SK-N-SH (cell line): ENCODE data around the gene QSOX2. TPM values are rescaled to one million over a fixed set of nuclear protein-coding genes. Genes with fewer than 3 reads are reported as not detected.
A peak's percentile ranks its signal among the peaks of the same experiment; 100 is the strongest.

ENCODE experiments used
- CTCF ChIA-PET: fragments of 300-600, 350-600 bp; formaldehyde crosslinking; extraction: SDS; loops from one replicate; lab custom pipeline; 2021; lab: Yijun Ruan, JAX
- POLR2A ChIA-PET: fragments of 350-600 bp; sonication (Branson Sonifier 250); formaldehyde crosslinking; extraction: SDS; loops from one replicate; lab custom pipeline; 2020; ENCODE audit warnings: antibody characterized with exemption, inconsistent platforms; lab: Yijun Ruan, JAX
- DNase-seq: peaks from one replicate; pipeline ENCODE4 v3.0.0; 2012
- H2AFZ ChIP-seq: fragments of 200-600 bp; sonication (generic); 2 replicates; pipeline ENCODE4 v1.8.1; 2016; ENCODE audit warnings: antibody characterized with exemption, mild to moderate bottlenecking, low read depth
- H3F3A ChIP-seq: fragments of 200-600 bp; sonication (generic); replicated peaks from 2 replicates; pipeline ENCODE3; 2016; ENCODE audit warnings: antibody characterized with exemption, mild to moderate bottlenecking; ENCODE audit not compliant: insufficient read depth
- H3K27ac ChIP-seq, 2 experiments: fragments of 200-500 bp in 1 of 2; fragments of 200-600 bp in 1 of 2; sonication (Bioruptor generic) in 1 of 2; sonication (generic), shearing (Covaris generic) in 1 of 2; 2 replicates each; pipeline versions ENCODE4 v1.5.1 to v1.6.1; 2014 to 2016; ENCODE audit warnings: low read depth in 2 of 2, inconsistent platforms in 1 of 2, low read length in 1 of 2, mild to moderate bottlenecking in 1 of 2, mixed read lengths in 1 of 2
- H3K27me3 ChIP-seq: fragments of 200-600 bp; sonication (generic), shearing (Covaris generic); 2 replicates; pipeline ENCODE4 v1.6.1; 2016; ENCODE audit warnings: mixed run types; ENCODE audit not compliant: insufficient read depth
- H3K36me3 ChIP-seq, 2 experiments: fragments of 200-500 bp in 1 of 2; fragments of 200-600 bp in 1 of 2; sonication (Bioruptor generic) in 1 of 2; sonication (generic) in 1 of 2; replicated peaks in 1 of 2; 2 replicates each; pipeline versions ENCODE3 to v1.5.1; 2014 to 2016; ENCODE audit warnings: low read length in 1 of 2, mild to moderate bottlenecking in 1 of 2; ENCODE audit not compliant: insufficient read depth in 2 of 2, control insufficient read depth in 1 of 2
- H3K4me1 ChIP-seq, 2 experiments: fragments of 200-500 bp in 1 of 2; fragments of 200-600 bp in 1 of 2; sonication (Bioruptor generic) in 1 of 2; sonication (generic), shearing (Covaris generic) in 1 of 2; 2 replicates each; pipeline versions ENCODE4 v1.5.1 to v1.6.1; 2014 to 2016; ENCODE audit warnings: low read depth in 1 of 2, low read length in 1 of 2, mixed run types in 1 of 2; ENCODE audit not compliant: insufficient read depth in 2 of 2, control insufficient read depth in 1 of 2
- H3K4me2 ChIP-seq: fragments of 200-600 bp; sonication (generic), shearing (Covaris generic); 2 replicates; pipeline ENCODE4 v1.6.1; 2017; ENCODE audit warnings: mixed run types
- H3K4me3 ChIP-seq, 2 experiments: fragments of 200-500 bp in 1 of 2; fragments of 200-600 bp in 1 of 2; sonication (Bioruptor generic) in 1 of 2; sonication (generic), shearing (Covaris generic) in 1 of 2; 2 replicates each; pipeline versions ENCODE4 v1.5.1 to v1.8.1; 2014 to 2016; ENCODE audit warnings: low read depth in 2 of 2, inconsistent platforms in 1 of 2, low read length in 1 of 2, mild to moderate bottlenecking in 1 of 2, mixed read lengths in 1 of 2, moderate library complexity in 1 of 2
- H3K79me2 ChIP-seq: fragments of 200-600 bp; sonication (generic); 2 replicates; pipeline ENCODE4 v1.8.1; 2017; ENCODE audit warnings: mild to moderate bottlenecking; ENCODE audit not compliant: insufficient read depth
- H3K9ac ChIP-seq: fragments of 200-600 bp; sonication (generic); 2 replicates; pipeline ENCODE4 v1.6.1; 2017; ENCODE audit warnings: mixed run types
- H3K9me2 ChIP-seq: fragments of 200-600 bp; sonication (generic); 2 replicates; pipeline ENCODE4 v1.6.1; 2017; ENCODE audit warnings: mixed run types
- H3K9me3 ChIP-seq: fragments of 200-600 bp; sonication (generic); 2 replicates; pipeline ENCODE4 v1.6.1; 2017; ENCODE audit warnings: mixed run types, mild to moderate bottlenecking, moderate library complexity
- H4K20me1 ChIP-seq: fragments of 200-600 bp; sonication (generic); 2 replicates; pipeline ENCODE4 v1.6.1; 2017; ENCODE audit warnings: mild to moderate bottlenecking, mixed run types; ENCODE audit not compliant: insufficient read depth
- CHD2 ChIP-seq: fragments of 150-350 bp; IDR thresholded peaks from 2 replicates; pipeline ENCODE4 v1.6.1; 2018; ENCODE audit warnings: low read length; ENCODE audit not compliant: partially characterized antibody
- EP300 ChIP-seq, 2 experiments: IDR thresholded peaks; 2 replicates each; pipeline versions ENCODE4 v1.4.0 to v1.6.1; 2012; ENCODE audit warnings: borderline replicate concordance in 1 of 2, low read depth in 1 of 2, low read length in 1 of 2
- EZH2phosphoT487 ChIP-seq: fragments of 200-600 bp; sonication (generic); IDR thresholded peaks from 2 replicates; pipeline ENCODE4 v1.6.1; 2017; ENCODE audit warnings: low read depth, mixed run types, mild to moderate bottlenecking, antibody characterized with exemption, moderate library complexity, borderline replicate concordance
- FOSL2 ChIP-seq: IDR thresholded peaks from 2 replicates; pipeline ENCODE4 v1.4.0; 2012; ENCODE audit warnings: low read depth, mild to moderate bottlenecking, moderate library complexity, borderline replicate concordance
- JUND ChIP-seq: IDR thresholded peaks from 2 replicates; pipeline ENCODE4 v1.4.0; 2012
- NFIC ChIP-seq: IDR thresholded peaks from 2 replicates; pipeline ENCODE4 v1.4.0; 2012; ENCODE audit warnings: borderline replicate concordance
- NRF1 ChIP-seq: IDR thresholded peaks from 2 replicates; pipeline ENCODE4 v1.6.1; 2012; ENCODE audit warnings: low read depth, mild to moderate bottlenecking, low read length
- POLR2AphosphoS5 ChIP-seq: IDR thresholded peaks from 2 replicates; pipeline ENCODE4 v1.6.1; 2012; ENCODE audit warnings: low read depth, low read length
- RAD21 ChIP-seq: IDR thresholded peaks from 2 replicates; pipeline ENCODE4 v1.6.1; 2012; ENCODE audit warnings: mild to moderate bottlenecking, low read length
- REST ChIP-seq: IDR thresholded peaks from 2 replicates; pipeline ENCODE4 v1.6.1; 2012; ENCODE audit warnings: mild to moderate bottlenecking, low read depth, low read length, moderate library complexity
- RFX5 ChIP-seq: IDR thresholded peaks from 2 replicates; pipeline ENCODE4 v1.6.1; 2012; ENCODE audit warnings: mild to moderate bottlenecking, improper control_type of control experiment, low read length
- RXRA ChIP-seq: IDR thresholded peaks from 2 replicates; pipeline ENCODE4 v1.4.0; 2012; ENCODE audit warnings: low read depth, mild to moderate bottlenecking, borderline replicate concordance
- TCF12 ChIP-seq: IDR thresholded peaks from 2 replicates; pipeline ENCODE4 v1.4.0; 2012
- TEAD4 ChIP-seq: IDR thresholded peaks from 2 replicates; pipeline ENCODE4 v1.4.0; 2012; ENCODE audit warnings: mild to moderate bottlenecking, borderline replicate concordance; ENCODE audit not compliant: insufficient read depth
- YY1 ChIP-seq: IDR thresholded peaks from 2 replicates; pipeline ENCODE4 v1.4.0; 2012; ENCODE audit warnings: low read depth, mild to moderate bottlenecking
- WGBS: methylation state at CpG from one replicate; pipeline ENCODE4 v1.1.6; 2017; ENCODE audit warnings: low lambda C conversion rate; 5-methylcytosine and 5-hydroxymethylcytosine counted together
- polyA plus RNA-seq, 3 experiments: library from polyadenylated mRNA; depleted of rRNA; stranded (reverse); fragments of >200 nt; gene quantifications; 2 replicates each; pipeline ENCODE4 v1.2.3, GENCODE V29; 2012
- TF ChIP-seq, protein P1 (sequence below): IDR thresholded peaks from 2 replicates; pipeline ENCODE4 v1.4.0; 2012; ENCODE audit warnings: low read depth

Gene QSOX2
- polyA plus RNA-seq, 1 of the 3 experiments (the other 2 are of a cell fraction) = 26.6 TPM

GRCh38 chr9:136268735-136269134 is 23.1 kb upstream of the QSOX2 start:
- H3F3A ChIP-seq = no peaks in the 10 kb centered on the region
- CTCF ChIA-PET = interaction anchor here (0.6 to 6.3 kb wide), 7 partner anchors 8 to 136 kb away, joined by 3 to 51 read pairs (median 4); no protein-coding TSS in a partner anchor
- H3K79me2 ChIP-seq = no peaks in the 10 kb centered on the region
- no peaks in the 10 kb centered on the region for H4K20me1 ChIP-seq
- H3K9me3 ChIP-seq = no peaks in the 10 kb centered on the region
- H3K9me2 ChIP-seq = no peaks in the 10 kb centered on the region
- no peak overlapping the region for H3K4me2 ChIP-seq
- no peak overlapping the region for H3K4me3 ChIP-seq
- H3K9ac ChIP-seq = no peak overlapping the region
- no peak for TF ChIP-seq NFIC
- TF ChIP-seq RFX5 = no peak
- no peak for TF ChIP-seq TEAD4
- no peak for TF ChIP-seq REST
- TF ChIP-seq, protein P1, sequence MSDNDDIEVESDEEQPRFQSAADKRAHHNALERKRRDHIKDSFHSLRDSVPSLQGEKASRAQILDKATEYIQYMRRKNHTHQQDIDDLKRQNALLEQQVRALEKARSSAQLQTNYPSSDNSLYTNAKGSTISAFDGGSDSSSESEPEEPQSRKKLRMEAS = no peak
- TF ChIP-seq POLR2AphosphoS5 = no peak
- TF ChIP-seq RXRA = no peak
- TF ChIP-seq FOSL2 = no peak
- no peak for TF ChIP-seq JUND
- TF ChIP-seq CHD2 = no peak
- no peak for TF ChIP-seq TCF12
- no peak for TF ChIP-seq EP300 (IDR thresholded peaks at IDR 0.05; ENCODE audit: borderline replicate concordance in 1 of 2, low read depth in 1 of 2, low read length in 1 of 2)
- no peak for TF ChIP-seq EZH2phosphoT487
- H3K4me1 ChIP-seq = peaks cover 0 to 15% of the 10 kb centered on the region in 2 experiments; a peak in 1 of 4 replicates
- H3K27ac ChIP-seq = no peak overlapping the region
- WGBS = 79% methylated on average over 6 of the region's 6 CpGs
- no peak for DNase-seq
- no peaks in the 10 kb centered on the region for H3K36me3 ChIP-seq
- H2AFZ ChIP-seq = no peak overlapping the region
- POLR2A ChIA-PET = interaction anchor here (1.5 kb wide), 1 partner anchor 98 kb away, joined by 3 read pairs; no protein-coding TSS in a partner anchor
- H3K27me3 ChIP-seq = peaks cover 12% of the 10 kb centered on the region; the same call in 1 of the 2 replicates

DNA sequence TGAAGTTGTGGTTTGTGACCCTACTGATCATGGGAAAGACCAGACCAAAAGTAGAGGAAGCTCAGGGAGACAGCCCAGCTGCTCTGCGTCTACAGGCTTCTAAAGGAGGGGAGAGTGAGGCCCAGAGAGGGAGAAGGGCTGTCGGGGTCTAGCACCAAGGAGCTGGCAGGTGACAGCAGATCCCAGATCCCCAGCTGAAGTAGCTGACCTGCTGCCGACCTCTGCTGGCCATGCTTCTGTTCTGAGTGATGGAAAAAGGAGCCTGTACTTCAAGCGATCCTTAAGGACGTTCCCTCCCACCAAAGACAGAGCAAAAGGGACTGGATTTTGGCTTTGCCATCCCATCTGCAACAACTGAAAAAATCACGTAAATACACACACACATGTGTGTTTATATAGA is 22.7 kb upstream of the QSOX2 start:
- peaks cover 8% of the 10 kb centered on the region; the same call in 1 of the 2 replicates for H3K27me3 ChIP-seq
- H2AFZ ChIP-seq = no peak overlapping the region
- H3K79me2 ChIP-seq = no peaks in the 10 kb centered on the region
- no peaks in the 10 kb centered on the region for H3K9me3 ChIP-seq
- no peak overlapping the region for H3K27ac ChIP-seq
- no peak overlapping the region for H3K9ac ChIP-seq
- no peak overlapping the region for H3K4me3 ChIP-seq
- ChIA-PET POLR2A (interaction anchor here (1.5 kb wide), 1 partner anchor 98 kb away, joined by 3 read pairs; no protein-coding TSS in a partner anchor), CTCF (interaction anchor here (0.6 to 6.3 kb wide), 9 partner anchors 9 to 151 kb away, joined by 3 to 51 read pairs (median 6); no protein-coding TSS in a partner anchor)
- H3K4me2 ChIP-seq = no peak overlapping the region
- no peaks in the 10 kb centered on the region for H3F3A ChIP-seq
- H3K9me2 ChIP-seq = no peaks in the 10 kb centered on the region
- no peak for DNase-seq
- no peaks in the 10 kb centered on the region for H4K20me1 ChIP-seq
- H3K36me3 ChIP-seq = no peaks in the 10 kb centered on the region
- H3K4me1 ChIP-seq = peaks cover 0 to 15% of the 10 kb centered on the region in 2 experiments; a peak in 1 of 4 replicates
- WGBS = 80% methylated on average over 6 of the region's 6 CpGs
- TF ChIP-seq NRF1 (no peak), YY1 (no peak), RAD21 (peak; percentile 46; the same call in 1 of the 2 replicates)
